ENCODE results near the gene PCNT. TPM values are rescaled to one million over a fixed set of nuclear protein-coding genes. Genes with fewer than 3 reads are reported as not detected.

PCNT gene
- total RNA-seq, 2 experiments from 2014 or later = 54.4 to 55.5 TPM

DNA sequence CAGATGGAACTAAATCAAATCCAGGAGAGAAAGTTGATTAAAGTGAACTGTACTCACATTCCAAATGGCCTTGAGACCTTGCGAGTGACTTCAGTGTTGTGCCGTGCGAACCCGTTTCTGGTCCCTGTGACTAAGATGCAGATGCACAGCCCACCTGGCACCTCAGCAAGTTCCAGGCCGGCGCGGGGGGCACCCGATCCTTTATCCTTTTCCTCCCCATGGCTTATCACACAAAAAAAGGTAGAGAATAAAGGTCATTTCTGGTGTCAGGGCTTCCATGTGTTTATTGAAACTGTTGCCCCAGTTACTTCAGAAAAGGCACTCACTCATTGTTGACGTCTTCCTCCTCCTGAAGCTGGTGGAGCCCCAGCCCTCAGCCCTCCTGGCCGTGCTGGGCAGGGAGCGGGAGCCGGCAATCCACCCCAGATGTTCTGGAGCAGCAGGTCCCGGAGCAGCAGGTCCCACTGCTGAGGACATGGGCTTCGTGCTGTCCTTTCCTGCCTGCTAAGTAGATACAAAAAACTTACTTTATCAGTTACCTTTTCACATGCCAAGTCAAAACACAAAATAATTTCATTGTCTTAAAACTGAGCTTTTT is 53.0 kb downstream of the PCNT start:
- Histone ChIP-seq H3K4me3 (ENCODE audit: low read length) (no peak overlapping the region), H3K27ac (ENCODE audit: low read depth in 1 of 2, low read length in 2 of 2) (no peak overlapping the region), H3K27me3 (ENCODE audit: control insufficient read depth in 1 of 2, insufficient read depth in 2 of 2, low read length in 2 of 2) (no peaks in the 10 kb centered on the region), H3K4me1 (ENCODE audit: insufficient read depth, low read length) (no peaks in the 10 kb centered on the region), H3K9me3 (ENCODE audit: control insufficient read depth in 1 of 2, insufficient read depth in 1 of 2, low read length in 2 of 2) (peaks cover 0 to 9% of the 10 kb centered on the region in 2 experiments), H3K36me3 (ENCODE audit: insufficient read depth, low read length) (peaks cover 6% of the 10 kb centered on the region)
- no peak overlapping the region for H3K27ac Mint-ChIP-seq
- no peak overlapping the region for H3K4me3 Mint-ChIP-seq
- DNase-seq (no peak), ATAC-seq (ENCODE audit: poor library complexity) (no peak)
- H3K36me3 Mint-ChIP-seq (ENCODE audit: low read depth) = peaks cover 35% of the 10 kb centered on the region
- no peaks in the 10 kb centered on the region for H3K27me3 Mint-ChIP-seq
- POLR2A ChIA-PET = no interaction called here
- intact Hi-C loops (cut with DNase I, micrococcal nuclease) = no loop called here
- TF ChIP-seq, protein P1, sequence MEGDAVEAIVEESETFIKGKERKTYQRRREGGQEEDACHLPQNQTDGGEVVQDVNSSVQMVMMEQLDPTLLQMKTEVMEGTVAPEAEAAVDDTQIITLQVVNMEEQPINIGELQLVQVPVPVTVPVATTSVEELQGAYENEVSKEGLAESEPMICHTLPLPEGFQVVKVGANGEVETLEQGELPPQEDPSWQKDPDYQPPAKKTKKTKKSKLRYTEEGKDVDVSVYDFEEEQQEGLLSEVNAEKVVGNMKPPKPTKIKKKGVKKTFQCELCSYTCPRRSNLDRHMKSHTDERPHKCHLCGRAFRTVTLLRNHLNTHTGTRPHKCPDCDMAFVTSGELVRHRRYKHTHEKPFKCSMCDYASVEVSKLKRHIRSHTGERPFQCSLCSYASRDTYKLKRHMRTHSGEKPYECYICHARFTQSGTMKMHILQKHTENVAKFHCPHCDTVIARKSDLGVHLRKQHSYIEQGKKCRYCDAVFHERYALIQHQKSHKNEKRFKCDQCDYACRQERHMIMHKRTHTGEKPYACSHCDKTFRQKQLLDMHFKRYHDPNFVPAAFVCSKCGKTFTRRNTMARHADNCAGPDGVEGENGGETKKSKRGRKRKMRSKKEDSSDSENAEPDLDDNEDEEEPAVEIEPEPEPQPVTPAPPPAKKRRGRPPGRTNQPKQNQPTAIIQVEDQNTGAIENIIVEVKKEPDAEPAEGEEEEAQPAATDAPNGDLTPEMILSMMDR (IDR thresholded peaks at IDR 0.05) = no peak
- H3K4me1 Mint-ChIP-seq (ENCODE audit: low read depth) = peaks cover under 1% of the 10 kb centered on the region
- CTCF ChIA-PET = no interaction called here
- no peaks in the 10 kb centered on the region for H3K9me3 Mint-ChIP-seq

GRCh38 chr21:46377789-46378188 is 53.8 kb downstream of the PCNT start:
- Histone ChIP-seq H3K4me1 (ENCODE audit: insufficient read depth, low read length) (no peaks in the 10 kb centered on the region), H3K27me3 (ENCODE audit: control insufficient read depth in 1 of 2, insufficient read depth in 2 of 2, low read length in 2 of 2) (no peaks in the 10 kb centered on the region), H3K36me3 (ENCODE audit: insufficient read depth, low read length) (peaks cover 7% of the 10 kb centered on the region), H3K4me3 (ENCODE audit: low read length) (no peak overlapping the region), H3K9me3 (ENCODE audit: control insufficient read depth in 1 of 2, insufficient read depth in 1 of 2, low read length in 2 of 2) (peaks cover 0 to 9% of the 10 kb centered on the region in 2 experiments), H3K27ac (ENCODE audit: low read depth in 1 of 2, low read length in 2 of 2) (no peak overlapping the region)
- no peak overlapping the region for H3K4me3 Mint-ChIP-seq
- H3K9me3 Mint-ChIP-seq = no peaks in the 10 kb centered on the region
- no peaks in the 10 kb centered on the region for H3K27me3 Mint-ChIP-seq
- DNase-seq (no peak), ATAC-seq (ENCODE audit: poor library complexity) (no peak)
- no peak overlapping the region for H3K27ac Mint-ChIP-seq
- CTCF ChIA-PET = no interaction called here
- TF ChIP-seq, protein P1 (IDR thresholded peaks at IDR 0.05) = no peak
- intact Hi-C loops (cut with DNase I, micrococcal nuclease) = no loop called here
- POLR2A ChIA-PET = no interaction called here
- H3K4me1 Mint-ChIP-seq (ENCODE audit: low read depth) = no peaks in the 10 kb centered on the region
- peaks cover 40% of the 10 kb centered on the region for H3K36me3 Mint-ChIP-seq (ENCODE audit: low read depth)

GRCh38 chr21:46379105-46379504 is 55.1 kb downstream of the PCNT start:
- DNase-seq (no peak), ATAC-seq (ENCODE audit: poor library complexity) (no peak)
- ChIA-PET CTCF (no interaction called here), POLR2A (no interaction called here)
- H3K27ac ChIP-seq (ENCODE audit: low read depth in 1 of 2, low read length in 2 of 2) = no peak overlapping the region
- H3K36me3 Mint-ChIP-seq (ENCODE audit: low read depth) = peaks cover 41% of the 10 kb centered on the region
- peaks cover 6% of the 10 kb centered on the region for H3K36me3 ChIP-seq (ENCODE audit: insufficient read depth, low read length)
- intact Hi-C loops (cut with DNase I, micrococcal nuclease) = no loop called here
- no peaks in the 10 kb centered on the region for H3K27me3 ChIP-seq (ENCODE audit: control insufficient read depth in 1 of 2, insufficient read depth in 2 of 2, low read length in 2 of 2)
- H3K9me3 ChIP-seq (ENCODE audit: control insufficient read depth in 1 of 2, insufficient read depth in 1 of 2, low read length in 2 of 2) = peaks cover 0 to 9% of the 10 kb centered on the region in 2 experiments
- no peaks in the 10 kb centered on the region for H3K4me1 ChIP-seq (ENCODE audit: insufficient read depth, low read length)
- no peak overlapping the region for H3K27ac Mint-ChIP-seq
- no peaks in the 10 kb centered on the region for H3K4me1 Mint-ChIP-seq (ENCODE audit: low read depth)
- TF ChIP-seq, protein P1 (IDR thresholded peaks at IDR 0.05) = no peak
- H3K4me3 ChIP-seq (ENCODE audit: low read length) = no peak overlapping the region
- H3K9me3 Mint-ChIP-seq = no peaks in the 10 kb centered on the region
- no peak overlapping the region for H3K4me3 Mint-ChIP-seq
- no peaks in the 10 kb centered on the region for H3K27me3 Mint-ChIP-seq
